ENCODE measurements around the gene SCLY. TPM values are rescaled to one million over a fixed set of nuclear protein-coding genes. Genes with fewer than 3 reads are reported as not detected.
"Not testable (repeated sequence)": the region's sequence is repeated elsewhere in the genome, so short reads cannot be mapped to it uniquely, and the experiment has no call there.

The SCLY gene
- total RNA-seq, 2 donors from 2014 or later, result 13.3 to 33.7 TPM

GRCh38 chr2:238114331-238114841 is 53.6 kb downstream of the SCLY start:
- ATAC-seq (ENCODE audit: insufficient number of reproducible peaks, low FRiP score, low read depth), result no peak
- Histone ChIP-seq H3K9me3 (peaks cover 12% of the 10 kb centered on the region), H3K36me3 (no peaks in the 10 kb centered on the region), H3K27me3 (replicated peaks; ENCODE audit: insufficient read depth) (no peaks in the 10 kb centered on the region), H3K4me1 (ENCODE audit: control insufficient read depth in 1 of 2, low read depth in 2 of 2) (no peaks in the 10 kb centered on the region), H3K27ac (no peak overlapping the region), H3K4me3 (no peak overlapping the region)
- TF ChIP-seq CTCF (IDR thresholded peaks at IDR 0.05), result no peak
- no peak for DNase-seq (ENCODE audit: low spot score)

DNA sequence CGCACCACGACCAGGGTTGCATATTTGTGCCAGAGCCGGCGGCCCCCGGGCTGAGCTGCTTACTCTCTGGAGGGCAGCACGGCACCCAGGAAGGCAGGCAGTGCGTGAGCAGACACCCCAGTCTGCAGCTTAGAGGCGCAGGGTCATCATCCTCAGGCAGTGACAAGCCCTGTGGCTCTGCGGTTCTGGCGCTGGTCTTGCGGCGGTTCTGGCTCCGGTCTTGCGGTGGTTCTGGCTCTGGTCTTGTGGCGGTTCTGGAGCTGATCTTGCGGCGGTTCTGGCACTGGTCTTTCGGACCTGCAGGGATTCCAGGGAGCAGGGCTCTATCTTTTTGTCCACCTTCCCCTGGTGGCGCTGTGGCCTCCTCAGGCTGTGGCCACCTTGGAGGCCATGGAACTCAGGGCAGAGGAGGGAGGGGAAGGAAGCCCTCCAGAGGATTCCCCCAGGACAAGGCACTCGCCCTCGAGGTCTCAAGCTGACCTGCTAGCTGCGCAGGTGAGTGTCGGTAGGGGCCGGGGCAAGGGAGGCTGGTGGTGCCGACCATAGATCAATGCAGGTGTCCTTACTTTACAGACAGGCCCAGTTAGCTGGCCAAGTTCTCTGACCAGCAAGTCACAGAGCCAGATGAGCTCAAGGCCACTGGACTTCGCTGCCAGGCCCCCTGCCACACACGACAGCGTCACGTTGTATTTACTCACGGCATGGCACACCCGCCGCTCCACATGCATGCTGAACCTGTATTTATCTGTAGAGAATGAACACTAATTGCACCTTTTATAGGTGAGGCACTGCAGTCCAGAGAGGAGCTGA is 54.3 kb downstream of the SCLY start:
- H3K9me3 ChIP-seq, result peaks cover 12% of the 10 kb centered on the region
- H3K27me3 ChIP-seq (replicated peaks; ENCODE audit: insufficient read depth), result no peaks in the 10 kb centered on the region
- H3K36me3 ChIP-seq, result no peaks in the 10 kb centered on the region
- no peak for TF ChIP-seq CTCF (IDR thresholded peaks at IDR 0.05)
- no peak overlapping the region for H3K27ac ChIP-seq
- H3K4me3 ChIP-seq, result no peak overlapping the region
- H3K4me1 ChIP-seq (ENCODE audit: control insufficient read depth in 1 of 2, low read depth in 2 of 2), result no peaks in the 10 kb centered on the region
- DNase-seq (ENCODE audit: low spot score) (no peak), ATAC-seq (ENCODE audit: insufficient number of reproducible peaks, low FRiP score, low read depth) (no peak)

DNA sequence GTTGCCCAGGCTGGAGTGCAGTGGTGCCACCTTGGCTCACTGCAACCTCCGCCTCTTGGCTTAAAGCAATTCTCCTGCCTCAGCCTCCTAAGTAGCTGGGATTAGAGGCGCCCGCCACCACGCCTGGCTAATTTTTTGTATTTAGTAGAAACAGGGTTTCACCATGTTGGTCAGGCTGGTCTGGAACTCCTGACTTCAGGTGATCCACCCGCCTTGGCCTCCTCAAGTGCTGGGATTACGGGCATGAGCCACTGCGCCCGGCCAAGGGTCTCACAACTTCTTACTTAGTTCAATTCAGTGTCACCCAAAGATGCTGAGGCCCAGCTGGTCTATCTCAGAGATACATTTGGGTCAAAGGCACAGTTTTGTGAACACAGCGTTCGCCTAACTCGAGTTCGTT is 54.9 kb downstream of the SCLY start:
- DNase-seq (ENCODE audit: low spot score); H3K27me3 ChIP-seq (replicated peaks; ENCODE audit: insufficient read depth): not testable (repeated sequence)

GRCh38 chr2:238116298-238117198 is 55.7 kb downstream of the SCLY start:
- Histone ChIP-seq H3K9me3 (peaks cover 12% of the 10 kb centered on the region), H3K4me1 (ENCODE audit: control insufficient read depth in 1 of 2, low read depth in 2 of 2) (peaks cover 0 to 6% of the 10 kb centered on the region in 2 donors), H3K27me3 (replicated peaks; ENCODE audit: insufficient read depth) (no peaks in the 10 kb centered on the region), H3K27ac (no peak overlapping the region), H3K4me3 (no peak overlapping the region), H3K36me3 (no peaks in the 10 kb centered on the region)
- DNase-seq (ENCODE audit: low spot score) (no peak), ATAC-seq (ENCODE audit: insufficient number of reproducible peaks, low FRiP score, low read depth) (no peak)
- TF ChIP-seq CTCF (IDR thresholded peaks at IDR 0.05), result no peak

More for the DNA sequence above, 54.9 kb downstream of the SCLY start:
- H3K27ac ChIP-seq; H3K36me3 ChIP-seq; ATAC-seq (ENCODE audit: insufficient number of reproducible peaks, low FRiP score, low read depth); H3K4me1 ChIP-seq (ENCODE audit: control insufficient read depth in 1 of 2, low read depth in 2 of 2); H3K4me3 ChIP-seq: not testable (repeated sequence)
- H3K9me3 ChIP-seq, result peaks cover 12% of the 10 kb centered on the region

- TF ChIP-seq CTCF (IDR thresholded peaks at IDR 0.05), result no peak
- Histone ChIP-seq H3K4me3 (no peak overlapping the region), H3K36me3 (no peaks in the 10 kb centered on the region), H3K4me1 (ENCODE audit: control insufficient read depth in 1 of 2, low read depth in 2 of 2) (peaks cover 0 to 6% of the 10 kb centered on the region in 2 donors), H3K9me3 (peaks cover 7% of the 10 kb centered on the region), H3K27me3 (replicated peaks; ENCODE audit: insufficient read depth) (no peaks in the 10 kb centered on the region), H3K27ac (no peak overlapping the region)
- ATAC-seq (ENCODE audit: insufficient number of reproducible peaks, low FRiP score, low read depth) (no peak), DNase-seq (ENCODE audit: low spot score) (no peak)
These were observed 56.7 kb downstream of the SCLY start for GRCh38 chr2:238117199-238118154.

Data from thoracic aorta (tissue), 2 donors.